NCI-H748 (cell line): ENCODE data around the gene ATP8B1.
A peak's percentile ranks its signal among the peaks of the same experiment; 100 is the strongest.
"Not testable (repeated sequence)": the region's sequence is repeated elsewhere in the genome, so short reads cannot be mapped to it uniquely, and the experiment has no call there.

Experiments used
- DNase-seq: peaks from one replicate; lab custom pipeline; 2025; ENCODE audit not compliant: unreplicated experiment; lab: John Stamatoyannopoulos, UW

The ATP8B1 gene

DNA sequence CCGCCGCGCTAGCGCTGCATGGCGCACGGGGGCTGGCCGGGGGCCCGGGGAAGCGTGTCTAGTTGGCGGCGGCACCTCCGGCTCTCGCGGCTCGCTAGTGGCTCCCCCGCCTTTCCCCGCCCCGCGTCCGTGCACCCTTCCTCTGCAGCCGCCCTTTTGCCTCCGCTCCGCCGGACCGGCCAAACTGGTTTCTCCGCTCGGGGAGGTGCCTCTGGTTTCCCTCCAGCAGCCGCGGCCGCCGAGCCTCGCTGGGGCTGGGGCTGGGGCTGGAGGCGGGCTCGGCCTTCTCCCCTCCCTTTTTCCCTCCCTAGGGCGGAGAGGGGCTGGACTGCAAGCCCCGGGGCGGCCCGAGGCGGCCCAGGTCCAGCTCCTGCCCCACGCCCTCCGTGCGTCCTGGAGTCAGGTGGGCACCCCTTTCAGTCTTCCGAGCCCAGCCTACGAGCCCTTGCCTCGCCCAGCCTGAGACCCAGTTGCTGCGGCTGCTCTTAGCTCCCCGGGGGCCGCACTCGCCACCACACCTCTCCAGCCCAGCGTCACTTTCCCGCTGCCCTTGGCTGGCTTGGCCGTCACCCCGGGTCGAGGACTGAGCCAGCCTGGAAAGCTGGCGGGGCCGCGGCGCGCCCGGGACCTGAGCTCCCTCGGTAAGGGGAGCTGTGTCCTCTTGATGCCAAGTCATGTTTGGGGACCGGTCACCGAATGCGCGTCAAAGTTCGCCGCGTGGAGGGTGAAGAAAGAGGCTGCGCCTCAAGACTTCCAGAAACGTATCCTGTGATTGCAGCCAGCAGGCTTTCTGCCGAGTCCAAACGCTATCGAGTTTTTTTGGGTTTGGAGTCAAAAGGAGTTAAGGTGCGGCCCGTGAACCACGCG, at the start of gene ATP8B1:
Gene ATP8B1, minus strand, starts transcription at position 213 of the 867 bp plus-strand sequence. CDS start 71,508 bp downstream, outside the sequence.
- DNase-seq, result peak; percentile 98

GRCh38 chr18:57850063-57850462, 46.9 kb upstream of the ATP8B1 start:
- DNase-seq, result no peak

DNA sequence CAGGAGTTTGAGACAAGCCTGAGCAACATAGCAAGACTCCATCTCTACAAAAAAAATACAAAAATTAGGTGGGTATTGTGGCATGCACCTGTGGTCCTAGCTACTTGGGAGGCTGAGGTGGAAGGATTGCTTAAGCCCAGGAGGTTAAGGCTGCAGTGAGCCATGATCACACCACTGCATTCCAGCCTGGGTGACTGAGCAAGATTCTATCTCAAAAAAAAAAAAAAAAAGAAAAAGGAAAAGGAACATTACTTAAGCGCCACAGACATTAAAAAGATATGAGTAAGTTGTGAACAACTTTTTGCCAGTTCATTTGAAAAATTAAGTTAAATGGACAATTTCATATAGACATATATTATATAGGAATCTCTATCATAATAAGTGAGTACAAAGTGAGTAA, 45.3 kb upstream of the ATP8B1 start:
- not testable (repeated sequence) for DNase-seq

DNA sequence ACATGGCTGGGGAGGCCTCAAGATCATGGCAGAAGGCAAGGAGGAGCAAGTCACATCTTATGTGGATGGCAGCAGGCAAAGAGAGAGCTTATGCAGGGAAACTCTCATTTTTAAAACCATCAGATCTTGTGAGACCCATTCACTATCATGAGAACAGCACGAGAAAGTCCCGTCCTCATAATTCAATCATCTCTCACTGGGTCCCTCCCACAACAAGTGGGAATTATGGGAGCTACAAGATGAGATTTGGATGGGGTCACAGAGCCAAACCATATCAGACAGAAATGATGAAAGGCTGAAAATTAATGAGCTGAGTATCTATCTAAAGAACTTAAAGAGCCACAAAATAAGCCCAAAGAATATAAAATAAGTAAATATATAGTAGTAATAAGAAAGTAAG, 44.3 kb upstream of the ATP8B1 start:
- not testable (repeated sequence) for DNase-seq

DNA sequence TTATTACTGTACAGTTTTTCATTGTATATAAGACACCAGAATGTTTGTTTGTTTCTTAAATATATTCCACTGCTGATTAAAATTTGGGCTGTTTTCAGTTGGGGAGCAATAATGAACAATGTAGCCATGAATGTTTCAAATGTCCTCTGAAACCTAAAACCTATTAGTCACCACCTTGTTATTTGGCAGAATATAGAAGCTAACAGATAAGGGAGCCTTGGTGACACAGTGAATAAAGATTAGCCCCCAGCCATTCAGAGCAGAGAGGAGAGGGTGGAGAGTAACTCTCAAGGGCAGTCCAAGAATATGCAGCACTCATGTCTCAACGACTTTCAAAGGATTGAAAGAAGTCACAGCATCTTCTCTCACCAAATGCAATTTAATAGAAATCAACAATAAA, 43.1 kb upstream of the ATP8B1 start:
- no peak for DNase-seq

GRCh38 chr18:57845605-57846074, 42.5 kb upstream of the ATP8B1 start:
- no peak for DNase-seq

- DNase-seq, result no peak
These were observed 41.2 kb upstream of the ATP8B1 start for GRCh38 chr18:57844319-57844718.

- peak; percentile 89 for DNase-seq
These were observed 40.3 kb upstream of the ATP8B1 start for GRCh38 chr18:57843386-57843785.

DNA sequence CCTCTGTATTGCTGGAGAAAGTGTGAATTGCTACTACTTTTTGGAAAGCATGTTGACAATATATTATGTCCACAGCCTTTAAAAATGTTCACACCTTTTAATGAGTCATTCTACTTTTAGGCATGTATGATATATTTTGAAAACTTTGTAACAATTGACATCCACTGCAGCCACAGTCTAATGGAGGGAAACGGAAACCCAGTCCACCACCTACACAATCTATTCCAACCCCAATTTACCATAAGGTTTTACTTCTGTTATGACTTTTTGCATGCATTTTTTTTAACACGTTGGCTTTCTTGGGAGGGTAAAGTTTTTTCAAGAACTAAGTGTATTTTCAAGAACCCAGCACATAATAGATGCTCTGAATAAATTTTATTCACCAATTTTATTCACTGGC, 38.5 kb upstream of the ATP8B1 start:
- no peak for DNase-seq

- DNase-seq, result no peak
These were observed 36.8 kb upstream of the ATP8B1 start for GRCh38 chr18:57839942-57840381.

DNA sequence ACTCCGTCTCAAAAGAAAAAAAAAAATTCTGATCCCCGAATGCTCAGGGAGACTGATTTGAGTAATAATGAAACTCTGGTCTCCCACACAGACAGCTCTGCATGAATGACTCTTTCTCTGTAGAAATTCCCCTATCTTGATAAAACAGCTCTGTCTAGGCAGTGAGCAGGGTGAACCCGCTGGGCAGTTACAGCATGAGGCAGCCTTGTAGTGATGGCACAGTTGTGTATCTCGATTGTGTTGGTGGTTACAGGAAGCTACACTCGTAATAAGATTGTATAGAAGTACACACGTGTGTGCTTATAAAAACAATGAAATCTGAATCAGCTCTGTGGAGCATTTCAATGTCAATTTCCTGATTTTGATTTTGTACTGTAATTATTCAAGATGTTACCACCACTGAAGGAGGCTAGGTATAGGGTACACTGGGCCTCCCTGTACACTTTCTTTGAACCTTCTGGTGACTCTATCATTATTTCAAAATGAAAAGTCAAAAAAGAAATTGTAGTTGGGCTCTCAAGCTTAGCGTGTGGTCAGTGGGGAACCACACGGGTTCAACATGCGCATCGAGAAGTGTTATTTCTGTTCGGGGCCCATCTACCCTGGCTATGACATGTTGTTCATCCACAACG, 34.9 kb upstream of the ATP8B1 start:
- no peak for DNase-seq

- DNase-seq, result no peak
These were observed 33.4 kb upstream of the ATP8B1 start for GRCh38 chr18:57836557-57836956.

DNA sequence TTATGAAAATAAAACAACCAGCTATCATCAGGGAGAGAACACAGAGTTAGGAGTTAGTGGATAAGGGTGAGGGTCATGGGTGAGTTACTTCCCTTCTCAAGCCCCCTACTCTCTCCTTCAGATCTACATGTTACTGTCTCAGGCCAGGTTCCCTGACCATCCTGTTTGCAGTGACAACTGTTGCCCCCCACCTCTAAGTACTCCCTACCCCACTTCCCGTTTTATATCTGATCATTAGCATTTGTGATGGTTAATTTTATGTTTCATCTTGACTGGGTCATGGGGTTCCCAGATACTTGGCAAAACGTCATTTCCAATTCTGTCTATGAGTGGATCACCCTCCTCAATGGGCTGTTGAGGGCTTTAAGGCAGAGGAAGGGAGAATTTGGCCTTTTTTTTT, 32.8 kb upstream of the ATP8B1 start:
- DNase-seq, result no peak

- DNase-seq, result no peak
These were observed 31.5 kb upstream of the ATP8B1 start for GRCh38 chr18:57834616-57835015.

GRCh38 chr18:57833441-57834101, 30.5 kb upstream of the ATP8B1 start:
- peak; percentile 75 for DNase-seq

GRCh38 chr18:57832730-57833129, 29.6 kb upstream of the ATP8B1 start:
- no peak for DNase-seq

DNA sequence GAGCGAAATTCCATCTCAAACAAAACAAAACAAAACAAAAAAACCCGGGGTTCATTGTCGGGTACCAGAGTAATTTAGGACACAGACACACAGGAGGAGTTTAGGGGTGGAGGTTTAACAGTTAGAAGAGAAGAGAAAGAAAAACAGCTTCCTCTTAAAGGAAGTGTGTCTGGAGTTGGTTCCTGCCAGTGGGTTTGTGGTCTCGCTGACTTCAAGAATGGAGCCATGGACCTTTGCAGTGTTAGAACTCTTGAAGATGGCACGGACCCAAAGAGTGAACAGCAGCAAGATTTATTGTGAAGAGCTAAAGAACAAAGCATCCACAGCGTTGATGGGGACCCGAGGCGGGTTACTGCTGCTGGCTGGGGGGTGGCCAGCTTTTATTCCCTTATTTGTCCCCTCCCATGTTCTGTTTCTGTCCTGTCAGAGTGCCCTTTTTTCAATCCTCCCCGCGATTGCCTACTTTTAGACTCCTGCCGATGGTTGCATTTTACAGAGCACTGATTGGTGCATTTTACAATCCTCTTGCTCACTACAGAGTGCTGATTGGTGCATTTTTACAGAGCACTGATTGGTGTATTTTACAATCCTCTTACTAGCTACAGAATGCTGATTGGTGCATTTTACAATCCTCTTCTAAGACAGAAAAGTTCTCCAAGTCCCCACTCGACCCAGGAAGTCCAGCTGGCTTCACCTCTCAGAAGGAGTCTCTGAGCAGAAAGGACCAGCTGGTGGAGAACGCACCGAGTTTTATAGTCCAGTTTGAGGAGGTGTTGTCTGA, 28.7 kb upstream of the ATP8B1 start:
- no peak for DNase-seq

DNA sequence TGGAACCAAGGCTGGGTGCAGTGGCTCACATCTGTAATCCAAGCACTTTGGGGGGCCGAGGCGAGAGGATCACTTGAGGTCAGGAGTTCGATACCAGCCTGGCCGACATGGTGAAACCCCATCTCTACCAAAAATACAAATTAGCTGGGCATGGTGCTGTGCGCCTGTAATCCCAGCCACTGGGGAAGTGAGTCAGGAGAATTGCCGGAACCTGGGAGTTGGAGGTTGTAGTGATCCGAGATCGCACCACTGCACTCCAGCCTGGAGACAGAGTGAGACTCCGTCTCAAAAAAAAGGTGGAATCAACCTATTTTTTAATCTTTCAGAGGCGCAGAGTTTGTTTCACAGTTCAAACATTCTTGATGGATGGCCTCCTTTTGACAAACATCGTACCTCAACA, 24.5 kb upstream of the ATP8B1 start:
- DNase-seq, result no peak

GRCh38 chr18:57826252-57826651, 23.1 kb upstream of the ATP8B1 start:
- DNase-seq, result no peak

GRCh38 chr18:57820583-57820982, 17.5 kb upstream of the ATP8B1 start:
- not testable (repeated sequence) for DNase-seq
